Measurements from ENCODE around the gene C11orf91. TPM values are rescaled to one million over a fixed set of nuclear protein-coding genes. Genes with fewer than 3 reads are reported as not detected.

The C11orf91 gene, protein sequence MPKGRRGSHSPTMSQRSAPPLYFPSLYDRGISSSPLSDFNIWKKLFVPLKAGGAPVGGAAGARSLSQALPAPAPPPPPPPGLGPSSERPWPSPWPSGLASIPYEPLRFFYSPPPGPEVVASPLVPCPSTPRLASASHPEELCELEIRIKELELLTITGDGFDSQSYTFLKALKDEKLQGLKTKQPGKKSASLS
- total RNA-seq: 0.33 TPM in 1 of 2 replicates, not detected in the other

GRCh38 chr11:33700502-33701271, at the start of gene C11orf91:
TSS of gene C11orf91 (minus strand) at chr11:33700826. CDS start at chr11:33700740, 86 bp downstream.

GRCh38 chr11:33736148-33736812, 35.7 kb upstream of the C11orf91 start, which contains the start of gene CD59:
TSS of gene CD59 (minus strand) at chr11:33736423. CDS start at chr11:33722445, 13,978 bp downstream.

Other genes with a start within 250 kb of the C11orf91 start
- 519 and 606 TPM in 2 replicates for gene CD59, start 35.6 kb upstream of the C11orf91 start, total RNA-seq
- 44.7 and 64.4 TPM in 2 replicates for gene FBXO3, start 73.7 kb upstream of the C11orf91 start, total RNA-seq
- gene LMO2, start 191.2 kb upstream of the C11orf91 start, total RNA-seq: not detected in 2 replicates

Measured in smooth muscle cell of trachea (primary cell).